M059J (cell line): ENCODE measurements around the gene ASB12. TPM values are rescaled to one million over a fixed set of nuclear protein-coding genes. Genes with fewer than 3 reads are reported as not detected.
"Not testable (repeated sequence)": the region's sequence is repeated elsewhere in the genome, so short reads cannot be mapped to it uniquely, and the experiment has no call there.

Experiments used
- DNase-seq: peaks from one replicate; pipeline ENCODE4 v3.0.0-alpha.2; 2012; ENCODE audit warnings: low read depth
- total RNA-seq: library from RNA; depleted of rRNA; stranded (reverse); fragments of >200 nt; shearing (Covaris generic); gene quantifications from 2 replicates; pipeline ENCODE4 v1.2.3, GENCODE V29; 2014; rRNA removed

Gene ASB12
- total RNA-seq: not detected in 2 replicates

DNA sequence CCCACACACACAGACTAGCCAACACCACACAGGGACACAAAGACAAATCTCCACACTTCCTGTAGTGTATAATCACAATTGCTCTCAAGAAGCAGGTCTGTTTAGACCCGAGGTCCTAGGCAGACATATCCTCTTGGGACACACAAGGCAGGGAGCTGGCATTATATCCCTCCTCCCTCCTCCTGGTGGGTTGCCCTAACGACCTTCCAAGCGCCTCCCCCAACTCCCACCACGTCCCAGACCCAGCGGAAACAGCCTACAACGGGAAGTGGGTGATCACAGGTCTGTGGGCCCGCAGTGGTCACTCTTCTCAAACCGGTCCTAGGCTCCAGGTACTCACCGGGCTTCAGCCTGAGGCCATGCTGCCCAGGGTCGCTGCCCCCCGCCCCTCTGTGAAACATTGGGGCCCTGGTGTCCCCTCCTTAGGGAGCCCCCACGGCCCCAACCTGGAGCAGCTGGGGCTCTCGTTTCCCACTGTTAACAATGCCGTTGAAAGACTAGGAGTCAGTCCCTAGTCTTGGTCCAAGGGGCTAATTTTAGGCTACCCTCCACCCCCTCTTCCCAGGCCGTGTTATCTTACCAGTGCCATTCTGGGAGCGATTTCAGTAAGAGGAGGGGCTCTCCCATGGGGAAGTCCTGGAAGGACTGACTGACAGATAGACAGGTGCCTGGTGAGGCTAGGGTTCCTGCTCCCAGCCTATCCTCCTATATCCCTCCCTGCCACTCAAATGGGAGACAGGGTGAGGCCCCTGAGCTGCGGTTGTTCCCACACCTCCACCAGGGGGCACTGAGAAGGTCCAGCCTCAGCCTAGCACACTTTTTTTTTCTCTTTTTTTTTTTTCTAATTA, at the start of gene ASB12:
Gene ASB12, minus strand, starts transcription at position 485 of the 848 bp plus-strand sequence. CDS start 4,957 bp downstream, outside the sequence.
- DNase-seq: no peak

DNA sequence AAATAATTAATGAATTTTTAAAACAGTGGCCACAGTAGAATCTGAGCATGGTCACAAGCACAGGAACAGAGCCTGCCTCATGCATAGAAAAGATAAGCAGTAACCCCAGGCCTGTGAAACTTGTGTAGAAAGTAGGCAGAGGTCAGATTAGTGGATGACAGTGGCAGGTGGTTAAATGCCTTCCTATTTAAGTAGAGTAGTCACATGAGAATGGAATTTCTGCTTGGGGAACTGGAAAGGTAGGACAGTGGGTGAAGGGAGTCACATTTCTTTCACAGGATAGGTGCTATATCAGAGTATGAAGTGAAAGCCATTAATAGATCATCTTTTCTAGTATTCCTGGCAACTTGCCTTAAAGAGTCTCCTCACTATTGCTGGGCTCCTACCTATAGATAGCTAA, 34.9 kb upstream of the ASB12 start:
- DNase-seq: no peak

GRCh38 chrX:64229154-64229553, 1.3 kb downstream of the ASB12 start:
- DNase-seq: no peak

- DNase-seq: no peak
Observed at GRCh38 chrX:64218023-64218422, 12.4 kb downstream of the ASB12 start.

GRCh38 chrX:64213989-64214388, 16.4 kb downstream of the ASB12 start:
- DNase-seq: not testable (repeated sequence)

GRCh38 chrX:64206556-64207162, 23.7 kb downstream of the ASB12 start:
- DNase-seq: no peak

- DNase-seq: peak; percentile 96
Observed at GRCh38 chrX:64205735-64206501, 24.5 kb downstream of the ASB12 start.

GRCh38 chrX:64205441-64205734, 25.0 kb downstream of the ASB12 start, which contains the start of gene AMER1:
TSS of gene AMER1 (minus strand) at chrX:64205708. CDS start at chrX:64193286, 12,422 bp downstream.
- DNase-seq: no peak

DNA sequence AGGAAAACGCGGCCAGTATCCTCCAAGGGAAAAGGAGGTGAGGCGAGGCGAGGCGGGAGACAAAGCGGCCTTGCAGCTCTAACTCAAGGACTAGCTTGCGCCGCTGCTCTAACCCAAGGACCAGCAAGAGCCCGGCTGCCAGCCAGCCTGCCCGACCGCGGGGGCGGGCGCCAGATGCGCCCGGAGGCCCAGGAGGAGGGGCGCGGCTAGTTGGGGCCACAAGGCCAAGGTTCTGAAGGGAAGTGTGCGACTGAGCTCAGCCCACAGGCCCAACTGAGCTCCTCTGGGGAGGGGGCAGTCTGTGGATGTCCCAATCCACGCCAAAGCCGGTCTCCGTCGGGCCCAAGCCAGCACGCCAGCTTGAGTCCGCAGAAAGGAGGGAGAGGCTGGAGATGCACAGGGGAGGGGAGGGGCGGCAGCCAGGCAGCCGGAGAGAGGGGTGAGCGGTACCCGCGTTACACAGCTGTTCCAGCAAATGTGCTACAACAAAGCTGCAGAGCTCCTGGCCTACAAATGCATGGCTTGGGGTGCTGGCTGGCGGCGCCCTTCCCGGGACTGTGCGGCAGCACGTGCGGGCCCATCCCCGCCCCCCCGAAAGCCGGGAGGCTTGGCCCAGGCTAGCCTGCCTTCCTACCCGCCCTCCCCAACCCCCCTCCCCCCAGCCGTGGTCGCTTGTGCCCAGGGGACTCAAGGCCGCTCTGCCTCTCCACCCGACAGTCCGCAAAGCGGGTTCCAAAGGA, 25.5 kb downstream of the ASB12 start:
- peak; percentile 52 for DNase-seq

DNA sequence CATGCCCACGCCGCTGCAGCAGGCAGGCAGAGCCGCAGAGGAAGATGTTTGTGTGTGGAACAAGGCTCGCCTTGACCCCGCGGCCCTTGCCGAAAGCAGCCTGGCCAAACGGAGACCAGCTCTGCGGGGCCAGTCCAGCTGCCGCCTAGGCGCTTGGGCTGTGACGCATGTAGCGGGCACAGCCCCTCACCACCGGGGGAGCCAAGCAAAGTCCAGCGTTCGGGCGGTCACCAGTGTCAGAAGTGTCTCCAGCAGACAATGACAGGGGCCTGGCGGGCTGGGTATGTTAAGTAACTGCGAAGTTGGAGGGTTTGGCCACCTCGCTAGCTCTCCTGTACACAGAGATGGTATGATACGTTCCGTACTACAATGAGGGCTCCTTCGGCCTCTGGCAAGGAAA, 26.2 kb downstream of the ASB12 start:
- DNase-seq: no peak

DNA sequence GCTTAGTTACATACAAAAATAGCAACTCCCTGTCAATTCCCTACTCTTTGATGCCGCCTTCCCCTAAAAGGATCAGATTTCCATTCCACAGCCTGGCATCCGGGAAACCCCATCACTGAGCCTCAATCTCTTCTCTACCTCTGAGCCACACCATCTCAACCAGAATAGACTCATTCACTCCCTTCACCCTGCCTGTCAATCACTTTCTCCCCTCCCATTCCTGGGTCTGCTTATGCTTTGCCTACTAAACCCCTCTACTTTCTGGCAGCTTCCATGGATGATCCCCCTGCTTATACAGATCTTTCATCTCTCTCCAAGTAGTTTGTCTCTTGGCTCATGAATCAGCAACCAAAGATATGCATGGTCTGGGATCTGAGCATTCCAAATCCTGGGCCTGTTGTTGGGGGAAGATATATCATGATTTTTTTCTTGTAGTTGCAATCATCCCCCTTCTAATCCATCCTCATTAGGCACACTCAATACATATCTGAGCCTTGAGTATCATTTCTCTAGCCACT, 27.5 kb downstream of the ASB12 start:
- DNase-seq: no peak

GRCh38 chrX:64198036-64198435, 32.4 kb downstream of the ASB12 start:
- peak; percentile 36 for DNase-seq

GRCh38 chrX:64196606-64197005, 33.8 kb downstream of the ASB12 start:
- DNase-seq: no peak

DNA sequence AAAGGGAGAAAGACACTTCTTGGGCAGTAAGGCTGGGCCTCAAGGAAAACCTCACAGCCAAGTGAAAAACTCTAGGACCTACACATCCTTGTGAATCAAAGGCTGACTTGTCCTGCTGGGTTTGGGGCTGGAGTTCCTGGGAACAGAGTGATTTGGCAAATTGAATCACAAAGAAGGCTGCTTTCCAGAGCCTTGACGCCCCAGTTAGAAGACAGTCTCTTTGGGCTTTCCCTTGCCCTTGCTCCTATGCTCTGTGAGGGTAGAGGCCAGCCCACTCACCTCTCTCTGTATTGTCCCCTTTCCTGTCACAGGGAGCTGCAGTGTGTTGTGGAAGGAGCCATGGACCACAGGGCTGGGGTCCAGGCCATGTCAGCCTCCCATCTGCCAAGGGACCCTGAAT, 34.5 kb downstream of the ASB12 start:
- DNase-seq: no peak

DNA sequence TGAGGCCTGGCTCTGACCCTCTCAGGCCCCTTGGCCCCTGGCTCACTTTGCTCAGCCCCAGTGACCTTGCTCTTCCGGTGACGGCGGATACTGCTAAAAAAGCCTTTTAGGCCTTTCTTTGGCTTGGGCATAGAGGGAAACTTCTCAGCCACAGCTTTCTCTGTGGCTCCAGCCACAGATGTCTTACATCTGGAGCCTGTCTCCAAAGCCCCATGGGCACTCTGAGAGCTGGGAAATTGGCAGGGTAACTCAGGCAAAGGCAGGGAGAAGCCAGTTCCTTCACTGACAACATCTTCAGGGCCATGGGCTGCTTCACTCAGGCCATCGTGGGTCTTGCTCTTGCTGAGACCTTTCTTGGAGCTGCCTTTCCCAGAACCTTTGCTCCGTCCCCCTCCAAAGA, 37.7 kb downstream of the ASB12 start:
- no peak for DNase-seq

- no peak for DNase-seq
Observed at GRCh38 chrX:64192040-64192439, 38.4 kb downstream of the ASB12 start.

DNA sequence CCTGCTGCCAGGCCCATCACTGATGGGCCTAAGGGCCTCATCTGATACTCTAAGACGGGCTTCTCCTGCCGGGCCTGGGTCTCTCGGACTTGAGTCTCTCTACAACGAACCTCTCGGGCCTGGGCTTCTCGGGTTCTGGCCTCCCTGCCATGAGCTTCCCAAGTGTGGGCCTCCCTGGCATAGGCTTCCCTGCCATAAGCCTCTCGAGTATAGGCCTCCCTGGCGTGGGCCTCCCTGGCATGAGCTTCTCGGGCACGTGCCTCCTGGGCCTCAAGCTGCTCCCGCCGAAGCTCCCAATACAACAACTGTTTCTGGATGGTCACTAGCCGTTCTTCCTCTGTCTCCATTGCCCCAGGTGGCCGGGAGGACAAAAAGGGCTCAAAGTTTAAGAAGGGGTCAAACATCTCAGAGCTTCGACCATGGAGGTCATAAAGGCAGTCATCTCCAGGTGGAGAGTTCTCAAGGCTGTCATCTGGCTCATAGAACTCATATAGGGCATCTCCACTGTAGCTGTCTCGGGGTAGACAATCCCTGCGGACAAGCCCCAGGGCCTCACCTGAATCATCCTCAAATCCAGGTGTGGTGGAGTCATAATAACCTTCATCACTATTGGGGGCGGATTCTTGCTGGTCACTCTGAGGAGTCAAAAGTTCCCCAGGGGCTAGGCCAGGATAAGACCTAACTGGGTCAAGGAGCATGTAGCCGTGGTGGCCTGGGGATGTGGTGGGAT, 39.0 kb downstream of the ASB12 start:
- no peak for DNase-seq

- no peak for DNase-seq
Observed at GRCh38 chrX:64190136-64190740, 40.2 kb downstream of the ASB12 start.

DNA sequence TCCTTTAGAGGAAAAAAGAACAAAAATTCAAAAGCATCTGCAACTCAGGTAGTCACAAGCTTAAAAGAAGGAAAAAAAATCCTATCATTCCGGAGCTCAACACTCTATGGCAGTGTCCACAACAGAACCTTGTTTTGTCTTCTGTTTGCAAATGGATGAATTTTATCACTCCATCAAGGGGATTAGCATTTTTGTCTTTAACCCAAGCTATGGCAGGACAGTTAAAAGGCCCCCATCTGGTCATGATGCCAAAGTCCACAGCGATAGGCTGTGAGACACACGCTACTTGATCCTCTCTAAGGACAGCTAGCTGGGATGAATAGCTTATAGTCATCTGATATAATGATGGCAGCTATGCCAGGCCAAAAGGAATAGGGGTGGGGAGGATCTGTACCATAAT, 41.5 kb downstream of the ASB12 start:
- no peak for DNase-seq

DNA sequence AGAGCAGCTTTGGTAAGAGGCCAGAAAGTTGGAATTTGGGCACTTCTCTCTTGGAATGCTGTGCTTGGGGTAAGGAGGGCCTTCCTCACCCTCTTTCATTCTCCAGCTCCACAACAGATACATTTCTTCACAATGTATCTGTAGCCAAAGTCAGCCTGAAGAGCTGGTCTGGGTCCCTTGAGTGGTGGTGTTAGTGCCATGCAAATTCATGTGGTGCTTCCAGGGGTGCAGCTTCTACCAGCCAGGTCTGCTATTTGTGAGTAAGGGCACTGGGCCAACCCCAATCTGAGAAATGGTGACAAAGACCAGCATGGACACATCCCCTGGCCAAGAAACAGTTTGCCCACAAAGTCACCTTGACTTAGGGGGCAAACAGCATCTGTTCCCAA, 42.7 kb downstream of the ASB12 start:
- DNase-seq: no peak
